Measurements from ENCODE around the gene C1QL1. TPM values are rescaled to one million over a fixed set of nuclear protein-coding genes. Genes with fewer than 3 reads are reported as not detected.

C1QL1 gene
- total and polyA plus RNA-seq, 5 experiments from 2014 or later: not detected

- Mint-ChIP-seq H3K36me3 (peaks cover 0 to 7% (median 0%) of the 10 kb centered on the region in 3 donors), H3K4me1 (peaks cover 0 to 1% (median 0%) of the 10 kb centered on the region in 4 donors), H3K27ac (peak overlapping the region in 1 of 10 donors; percentile 22), H3K9me3 (peaks cover 0 to 16% (median 9%) of the 10 kb centered on the region in 9 donors), H3K4me3 (no peak overlapping the region), H3K27me3 (peaks cover 0 to 15% (median 9%) of the 10 kb centered on the region in 5 donors)
- ATAC-seq (no peak), DNase-seq (no peak)
- POLR2A ChIA-PET: interaction anchor here (0.5 kb wide), 1 partner anchor 65 kb away, joined by 4 read pairs; no protein-coding TSS in a partner anchor
Measured at GRCh38 chr17:45001310-45001709, 33.2 kb upstream of the C1QL1 start.

- no peak for DNase-seq
- ATAC-seq: no peak
- peaks cover 0 to 7% (median 2%) of the 10 kb centered on the region in 4 donors for H3K4me1 Mint-ChIP-seq
- no peak overlapping the region for H3K4me3 Mint-ChIP-seq
- peaks cover 0 to 16% (median 9%) of the 10 kb centered on the region in 9 donors for H3K9me3 Mint-ChIP-seq
- no peak overlapping the region for H3K27ac Mint-ChIP-seq
- H3K36me3 Mint-ChIP-seq: peaks cover 0 to 7% (median 0%) of the 10 kb centered on the region in 3 donors
- peaks cover 2 to 26% (median 12%) of the 10 kb centered on the region in 5 donors for H3K27me3 Mint-ChIP-seq
- POLR2A ChIA-PET: no interaction called here
Measured at GRCh38 chr17:44999433-44999832, 31.3 kb upstream of the C1QL1 start.

GRCh38 chr17:44998646-44999045, 30.5 kb upstream of the C1QL1 start:
- peaks cover 0 to 7% (median 2%) of the 10 kb centered on the region in 4 donors for H3K4me1 Mint-ChIP-seq
- no peak overlapping the region for H3K4me3 Mint-ChIP-seq
- H3K27ac Mint-ChIP-seq: no peak overlapping the region
- H3K36me3 Mint-ChIP-seq: peaks cover 0 to 7% (median 0%) of the 10 kb centered on the region in 3 donors
- H3K27me3 Mint-ChIP-seq: peaks cover 6 to 31% (median 16%) of the 10 kb centered on the region in 5 donors
- peaks cover 0 to 16% (median 9%) of the 10 kb centered on the region in 9 donors for H3K9me3 Mint-ChIP-seq
- POLR2A ChIA-PET: interaction anchor here (0.6 kb wide), 1 partner anchor 62 kb away, joined by 3 read pairs; the partner anchor contains the start of gene NMT1
- no peak for DNase-seq
- ATAC-seq: no peak

- ATAC-seq: no peak
- Mint-ChIP-seq H3K4me1 (peaks cover 0 to 7% (median 2%) of the 10 kb centered on the region in 4 donors), H3K36me3 (peaks cover 0 to 7% (median 0%) of the 10 kb centered on the region in 3 donors), H3K4me3 (no peak overlapping the region), H3K27ac (no peak overlapping the region), H3K9me3 (peaks cover 0 to 16% (median 9%) of the 10 kb centered on the region in 9 donors), H3K27me3 (peaks cover 6 to 36% (median 16%) of the 10 kb centered on the region in 5 donors)
- no peak for DNase-seq
- POLR2A ChIA-PET: interaction anchor here (0.6 kb wide), 1 partner anchor 63 kb away, joined by 3 read pairs; the partner anchor contains the start of gene NMT1
Measured at GRCh38 chr17:44997733-44998520, 29.8 kb upstream of the C1QL1 start.

GRCh38 chr17:44996304-44996703, 28.2 kb upstream of the C1QL1 start:
- Mint-ChIP-seq H3K4me3 (peak overlapping the region in 1 of 10 donors; percentile 41), H3K4me1 (peaks cover 0 to 7% (median 2%) of the 10 kb centered on the region in 4 donors), H3K36me3 (peaks cover 0 to 7% (median 0%) of the 10 kb centered on the region in 3 donors), H3K27ac (no peak overlapping the region), H3K9me3 (peaks cover 0 to 16% (median 9%) of the 10 kb centered on the region in 9 donors), H3K27me3 (peaks cover 6 to 37% (median 16%) of the 10 kb centered on the region in 5 donors)
- POLR2A ChIA-PET: interaction anchor here (0.6 kb wide), 1 partner anchor 77 kb away, joined by 3 read pairs; no protein-coding TSS in a partner anchor
- ATAC-seq: no peak
- DNase-seq: no peak

GRCh38 chr17:44995436-44996001, 27.4 kb upstream of the C1QL1 start:
- Mint-ChIP-seq H3K4me3 (no peak overlapping the region), H3K27ac (no peak overlapping the region), H3K27me3 (peaks cover 6 to 39% (median 14%) of the 10 kb centered on the region in 5 donors), H3K4me1 (peaks cover 0 to 7% (median 2%) of the 10 kb centered on the region in 4 donors), H3K9me3 (peaks cover 0 to 16% (median 9%) of the 10 kb centered on the region in 9 donors), H3K36me3 (peaks cover 0 to 7% (median 0%) of the 10 kb centered on the region in 3 donors)
- POLR2A ChIA-PET: interaction anchor here (0.5 kb wide), 1 partner anchor 50 kb away, joined by 3 read pairs; no protein-coding TSS in a partner anchor
- DNase-seq: no peak
- ATAC-seq: no peak

GRCh38 chr17:44992242-44992939, 24.3 kb upstream of the C1QL1 start:
- H3K36me3 Mint-ChIP-seq: no peaks in the 10 kb centered on the region
- H3K27ac Mint-ChIP-seq: no peak overlapping the region
- H3K9me3 Mint-ChIP-seq: no peaks in the 10 kb centered on the region
- H3K4me1 Mint-ChIP-seq: peaks cover 2 to 21% (median 10%) of the 10 kb centered on the region in 4 donors
- peaks cover 10 to 71% (median 32%) of the 10 kb centered on the region in 5 donors for H3K27me3 Mint-ChIP-seq
- DNase-seq (no peak), ATAC-seq (no peak)
- POLR2A ChIA-PET: no interaction called here
- no peak overlapping the region for H3K4me3 Mint-ChIP-seq

GRCh38 chr17:44990994-44991393, 22.9 kb upstream of the C1QL1 start:
- no peak for DNase-seq
- Mint-ChIP-seq H3K4me3 (no peak overlapping the region), H3K4me1 (peaks cover 4 to 25% (median 13%) of the 10 kb centered on the region in 4 donors), H3K27me3 (peaks cover 11 to 66% (median 34%) of the 10 kb centered on the region in 5 donors), H3K27ac (no peak overlapping the region), H3K36me3 (no peaks in the 10 kb centered on the region), H3K9me3 (no peaks in the 10 kb centered on the region)
- POLR2A ChIA-PET: no interaction called here
- no peak for ATAC-seq

- Mint-ChIP-seq H3K4me1 (peaks cover 4 to 19% (median 12%) of the 10 kb centered on the region in 4 donors), H3K9me3 (no peaks in the 10 kb centered on the region), H3K4me3 (no peak overlapping the region), H3K27ac (no peak overlapping the region), H3K27me3 (peaks cover 17 to 56% (median 37%) of the 10 kb centered on the region in 5 donors), H3K36me3 (no peaks in the 10 kb centered on the region)
- no peak for DNase-seq
- no peak for ATAC-seq
- POLR2A ChIA-PET: no interaction called here
Measured at GRCh38 chr17:44989552-44990138, 21.5 kb upstream of the C1QL1 start.

GRCh38 chr17:44988044-44988942, 20.2 kb upstream of the C1QL1 start:
- H3K27me3 Mint-ChIP-seq: peaks cover 12 to 46% (median 32%) of the 10 kb centered on the region in 5 donors

GRCh38 chr17:44983563-44983962, 15.5 kb upstream of the C1QL1 start:
- H3K36me3 Mint-ChIP-seq: no peaks in the 10 kb centered on the region
- H3K27me3 Mint-ChIP-seq: peaks cover 20 to 41% (median 39%) of the 10 kb centered on the region in 5 donors
- peaks cover 4 to 16% (median 11%) of the 10 kb centered on the region in 4 donors for H3K4me1 Mint-ChIP-seq
- no peaks in the 10 kb centered on the region for H3K9me3 Mint-ChIP-seq
- no peak overlapping the region for H3K4me3 Mint-ChIP-seq
- DNase-seq: no peak
- H3K27ac Mint-ChIP-seq: no peak overlapping the region
- no peak for ATAC-seq
- POLR2A ChIA-PET: interaction anchor here (0.7 kb wide), 1 partner anchor 87 kb away, joined by 3 read pairs; no protein-coding TSS in a partner anchor

More at GRCh38 chr17:44988044-44988942, 20.2 kb upstream of the C1QL1 start:
- ATAC-seq: no peak
- no peak for DNase-seq
- H3K4me1 Mint-ChIP-seq: peaks cover 4 to 19% (median 12%) of the 10 kb centered on the region in 4 donors
- peak overlapping the region in 5 of 10 donors; percentile 10 to 73 (median 13) for H3K4me3 Mint-ChIP-seq
- POLR2A ChIA-PET: no interaction called here
- no peak overlapping the region for H3K27ac Mint-ChIP-seq
- H3K36me3 Mint-ChIP-seq: no peaks in the 10 kb centered on the region
- H3K9me3 Mint-ChIP-seq: no peaks in the 10 kb centered on the region
